AG10803 (cell line): ENCODE measurements around the gene SPINDOC.
"Not testable (repeated sequence)": the region's sequence is repeated elsewhere in the genome, so short reads cannot be mapped to it uniquely, and the experiment has no call there.

Experiments used
- DNase-seq: peaks from one replicate; pipeline ENCODE4 v3.0.0; 2010; ENCODE audit warnings: low read depth
- H3K4me3 ChIP-seq: 2 replicates; pipeline ENCODE4 v1.5.1; 2011; ENCODE audit warnings: mild to moderate bottlenecking, low read length, control low read depth
- TF ChIP-seq, protein P1 (sequence below): conservative IDR thresholded peaks from 2 replicates; pipeline ENCODE4 v1.5.1; 2011; ENCODE audit warnings: mild to moderate bottlenecking, low read length, control low read depth, inconsistent platforms

SPINDOC gene

DNA sequence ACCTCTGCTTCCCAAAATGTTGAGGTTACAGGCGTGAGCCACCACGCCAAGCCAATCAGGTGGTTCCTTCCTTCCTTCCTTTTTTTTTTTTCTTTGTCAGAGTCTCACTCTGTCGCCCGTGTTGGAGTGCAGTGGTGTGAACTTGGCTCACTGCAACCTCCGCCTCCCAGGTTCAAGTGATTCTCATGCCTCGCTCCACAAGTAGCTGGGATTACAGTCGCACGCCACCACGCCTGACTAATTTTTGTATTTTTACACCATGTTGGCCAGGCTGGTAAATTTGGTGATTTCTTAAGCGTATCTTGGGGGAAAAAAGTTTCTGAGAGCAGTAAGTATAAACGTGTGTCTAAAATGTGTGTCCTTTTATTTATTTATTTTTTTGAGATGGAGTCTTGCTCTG lies 18.2 kb upstream of the SPINDOC start:
- TF ChIP-seq, protein P1, sequence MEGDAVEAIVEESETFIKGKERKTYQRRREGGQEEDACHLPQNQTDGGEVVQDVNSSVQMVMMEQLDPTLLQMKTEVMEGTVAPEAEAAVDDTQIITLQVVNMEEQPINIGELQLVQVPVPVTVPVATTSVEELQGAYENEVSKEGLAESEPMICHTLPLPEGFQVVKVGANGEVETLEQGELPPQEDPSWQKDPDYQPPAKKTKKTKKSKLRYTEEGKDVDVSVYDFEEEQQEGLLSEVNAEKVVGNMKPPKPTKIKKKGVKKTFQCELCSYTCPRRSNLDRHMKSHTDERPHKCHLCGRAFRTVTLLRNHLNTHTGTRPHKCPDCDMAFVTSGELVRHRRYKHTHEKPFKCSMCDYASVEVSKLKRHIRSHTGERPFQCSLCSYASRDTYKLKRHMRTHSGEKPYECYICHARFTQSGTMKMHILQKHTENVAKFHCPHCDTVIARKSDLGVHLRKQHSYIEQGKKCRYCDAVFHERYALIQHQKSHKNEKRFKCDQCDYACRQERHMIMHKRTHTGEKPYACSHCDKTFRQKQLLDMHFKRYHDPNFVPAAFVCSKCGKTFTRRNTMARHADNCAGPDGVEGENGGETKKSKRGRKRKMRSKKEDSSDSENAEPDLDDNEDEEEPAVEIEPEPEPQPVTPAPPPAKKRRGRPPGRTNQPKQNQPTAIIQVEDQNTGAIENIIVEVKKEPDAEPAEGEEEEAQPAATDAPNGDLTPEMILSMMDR = no peak
- H3K4me3 ChIP-seq = no peak overlapping the region
- no peak for DNase-seq

DNA sequence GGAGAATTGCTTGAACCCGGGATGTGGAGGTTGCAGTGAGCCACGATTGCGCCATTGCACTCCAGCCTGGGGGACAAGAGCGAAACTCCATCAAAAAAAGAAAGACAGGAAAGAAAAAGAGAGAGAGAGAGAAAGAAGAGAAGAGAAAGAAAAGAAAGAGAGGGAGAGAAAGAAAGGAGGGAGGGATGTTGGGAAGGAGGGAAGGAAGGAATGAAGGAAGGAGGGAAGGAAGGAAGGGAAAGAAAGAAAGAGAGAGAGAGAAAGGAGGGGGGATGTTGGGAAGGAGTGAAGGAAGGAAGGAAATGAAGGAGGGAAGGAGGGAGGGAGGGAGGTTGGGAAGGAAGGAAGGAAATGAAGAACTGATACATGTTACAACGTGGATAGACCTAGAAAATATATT lies 12.3 kb upstream of the SPINDOC start:
- TF ChIP-seq, protein P1 = no peak
- no peak overlapping the region for H3K4me3 ChIP-seq
- DNase-seq = no peak

- TF ChIP-seq, protein P1 = no peak
- H3K4me3 ChIP-seq = no peak overlapping the region
- peak; percentile 73 for DNase-seq
Measured at GRCh38 chr11:63802637-63803414, 10.4 kb upstream of the SPINDOC start.

DNA sequence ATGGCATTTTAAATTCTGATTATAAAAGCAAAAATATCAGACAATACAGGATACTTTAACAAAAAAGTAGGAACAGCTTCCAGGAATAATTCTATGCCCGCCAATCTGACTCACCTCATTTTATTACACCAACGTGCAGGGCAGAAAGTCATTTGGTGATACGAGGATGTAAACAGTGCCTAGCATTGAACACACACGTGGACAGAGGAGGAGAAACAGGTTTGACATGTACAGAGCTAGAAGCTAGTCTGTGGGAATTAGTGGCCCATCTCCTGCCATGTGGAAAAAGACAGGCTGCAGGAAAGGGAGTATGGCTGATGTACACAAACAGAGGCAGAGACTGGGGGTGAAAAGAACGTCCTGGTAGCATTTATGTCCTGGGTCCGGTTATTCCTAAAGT lies 9.0 kb upstream of the SPINDOC start:
- H3K4me3 ChIP-seq = no peak overlapping the region
- TF ChIP-seq, protein P1 = no peak
- DNase-seq = no peak

- TF ChIP-seq, protein P1 = no peak
- DNase-seq = peak; percentile 21
- H3K4me3 ChIP-seq = no peak overlapping the region
Measured at GRCh38 chr11:63805844-63806415, 7.3 kb upstream of the SPINDOC start.

DNA sequence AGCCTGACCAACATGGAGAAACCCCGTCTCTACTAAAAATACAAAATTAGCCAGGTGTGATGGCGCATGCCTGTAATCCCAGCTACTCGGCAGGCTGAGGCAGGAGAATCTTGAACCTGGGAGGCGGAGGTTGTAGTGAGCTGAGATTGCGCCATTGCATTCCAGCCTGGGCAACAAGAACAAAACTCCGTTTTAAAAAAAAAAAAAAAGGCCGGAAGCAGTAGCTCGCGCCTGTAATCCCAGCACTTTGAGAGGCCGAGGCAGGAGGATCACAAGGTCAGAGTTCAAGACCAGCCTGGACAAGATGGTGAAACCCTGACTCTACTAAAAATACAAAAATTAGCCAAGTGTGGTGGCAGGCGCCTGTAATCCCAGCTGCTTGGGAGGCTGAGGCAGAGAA lies 2.9 kb upstream of the SPINDOC start:
- DNase-seq, H3K4me3 ChIP-seq: not testable (repeated sequence)

DNA sequence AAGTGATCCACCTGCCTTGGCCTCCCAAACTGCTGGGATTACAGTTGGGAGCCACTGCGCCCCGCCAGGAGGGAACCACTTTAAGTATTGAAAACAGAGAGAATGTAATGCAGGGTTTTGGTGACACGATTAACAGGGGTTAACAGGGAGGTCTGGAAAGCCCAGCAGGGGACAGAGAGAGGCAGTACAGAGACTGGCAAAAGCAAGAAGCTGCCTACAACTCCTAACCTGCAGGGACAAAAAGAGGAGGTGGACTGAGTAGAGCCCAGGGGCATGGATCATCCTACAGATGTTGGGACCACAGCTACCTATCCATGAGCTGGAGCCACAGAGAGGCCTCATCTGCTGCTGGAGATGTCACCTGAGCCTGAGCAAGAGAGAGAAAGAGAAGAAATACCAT lies 1.7 kb upstream of the SPINDOC start:
- no peak for DNase-seq
- TF ChIP-seq, protein P1 = no peak
- H3K4me3 ChIP-seq = no peak overlapping the region
